H1 (cell line): ENCODE measurements around the gene SYVN1. TPM values are rescaled to one million over a fixed set of nuclear protein-coding genes. Genes with fewer than 3 reads are reported as not detected.

Experiments
- BRCA1 ChIP-seq: IDR thresholded peaks from 2 replicates; pipeline ENCODE4 v1.6.1; 2012; ENCODE audit warnings: low read depth, low read length, improper control_type of control experiment
- CBX8 ChIP-seq: fragments of 300-800, 300-1000 bp; sonication (generic); IDR thresholded peaks from 2 replicates; pipeline ENCODE4 v1.7.1; 2016; ENCODE audit warnings: low read depth, low read length, borderline replicate concordance
- CEBPB ChIP-seq: IDR thresholded peaks from 2 replicates; pipeline ENCODE4 v1.6.1; 2012; ENCODE audit warnings: low read depth, low read length
- CREB1 ChIP-seq: IDR thresholded peaks from 2 replicates; pipeline ENCODE4 v1.6.1; 2012; ENCODE audit warnings: inconsistent platforms
- FOSL1 ChIP-seq: IDR thresholded peaks from 2 replicates; pipeline ENCODE4 v1.6.1; 2011; ENCODE audit warnings: mild to moderate bottlenecking, low read depth, low read length, moderate library complexity; ENCODE audit not compliant: insufficient read depth
- HDAC2 ChIP-seq, 2 experiments: fragments of 300-600 bp in 1 of 2; sonication (generic) in 1 of 2; IDR thresholded peaks; 2 replicates each; pipeline ENCODE4 v1.6.1; 2011 to 2012; ENCODE audit warnings: low read depth in 2 of 2, low read length in 2 of 2, mild to moderate bottlenecking in 2 of 2, moderate library complexity in 2 of 2, borderline replicate concordance in 1 of 2, inconsistent platforms in 1 of 2
- JUND ChIP-seq: IDR thresholded peaks from 2 replicates; pipeline ENCODE4 v1.6.1; 2011; ENCODE audit warnings: mild to moderate bottlenecking, improper control_type of control experiment, low read length
- KDM1A ChIP-seq: fragments of 200-600, 300-600 bp; sonication (generic); IDR thresholded peaks from 2 replicates; pipeline ENCODE4 v1.7.1; 2016; ENCODE audit warnings: mild to moderate bottlenecking, low read length, borderline replicate concordance
- KDM5A ChIP-seq: fragments of 200-600 bp; IDR thresholded peaks from 2 replicates; pipeline ENCODE4 v1.7.1; 2012; ENCODE audit warnings: mild to moderate bottlenecking, low read length, inconsistent platforms, mixed read lengths
- NRF1 ChIP-seq: IDR thresholded peaks from 2 replicates; pipeline ENCODE4 v1.6.1; 2011; ENCODE audit warnings: mild to moderate bottlenecking, low read depth, low read length, improper control_type of control experiment
- RAD21 ChIP-seq, 2 experiments: IDR thresholded peaks in 1 of 2; conservative IDR thresholded peaks in 1 of 2; 2 replicates each; pipeline ENCODE4 v1.6.1; 2011; ENCODE audit warnings: low read depth in 2 of 2, low read length in 2 of 2, improper control_type of control experiment in 1 of 2, inconsistent platforms in 1 of 2, mild to moderate bottlenecking in 1 of 2, moderate library complexity in 1 of 2
- RFX5 ChIP-seq: IDR thresholded peaks from 2 replicates; pipeline ENCODE4 v1.6.1; 2011; ENCODE audit warnings: low read depth, low read length, improper control_type of control experiment, borderline replicate concordance
- RNF2 ChIP-seq: fragments of 200-900, 300-1000 bp; sonication (generic); IDR thresholded peaks from 2 replicates; pipeline ENCODE4 v1.7.1; 2016; ENCODE audit warnings: borderline replicate concordance, low read depth, mild to moderate bottlenecking, antibody characterized with exemption, low read length; ENCODE audit not compliant: poor library complexity, severe bottlenecking; ENCODE audit errors: missing control alignments
- SAP30 ChIP-seq: fragments of 300-600 bp; sonication (generic); IDR thresholded peaks from 2 replicates; pipeline ENCODE4 v1.7.1; 2012; ENCODE audit warnings: low read length, moderate library complexity, mild to moderate bottlenecking, inconsistent platforms; ENCODE audit not compliant: insufficient read depth, insufficient replicate concordance
- SP1 ChIP-seq: IDR thresholded peaks from 2 replicates; pipeline ENCODE4 v1.6.1; 2011; ENCODE audit warnings: low read depth, low read length
- SRF ChIP-seq: IDR thresholded peaks from 2 replicates; pipeline ENCODE4 v1.6.1; 2011; ENCODE audit warnings: mild to moderate bottlenecking, low read depth, low read length, moderate library complexity
- TAF7 ChIP-seq: optimal IDR thresholded peaks from 2 replicates; pipeline ENCODE3; 2011; ENCODE audit warnings: low read depth, mild to moderate bottlenecking, inconsistent platforms, low read length, moderate library complexity, borderline replicate concordance
- TBP ChIP-seq: IDR thresholded peaks from 2 replicates; pipeline ENCODE4 v1.6.1; 2011; ENCODE audit warnings: low read depth, low read length, improper control_type of control experiment
- polyA plus RNA-seq, 7 experiments: library from polyadenylated mRNA; depleted of rRNA in 3 of 7; stranded (reverse) in 5 of 7; unstranded in 2 of 7; fragments of >200 nt in 5 of 7; fragments of 200-250 nt in 2 of 7; gene quantifications; 1 replicate in 5 of 7; 2 replicates in 1 of 7; 4 replicates in 1 of 7; pipeline versions ENCODE4 v1.2.1 to v1.2.3, GENCODE V29; 2011 to 2013; ENCODE audit warnings: missing spikeins in 2 of 7, mixed read lengths in 2 of 7
- total RNA-seq: library from RNA; stranded (reverse); fragmentation: NEBNext Ultra II Directional; extraction: Animal tissue kit (Norgen Biotek cat#: 25700); gene quantifications from 2 replicates; pipeline ENCODE4 v1.2.1, GENCODE V29; 2021
- TF ChIP-seq, protein P1 (sequence below): IDR thresholded peaks from 2 replicates; pipeline ENCODE4 v1.6.1; 2012; ENCODE audit warnings: inconsistent platforms
- TF ChIP-seq, protein P2 (sequence below): IDR thresholded peaks from 2 replicates; pipeline ENCODE4 v1.6.1; 2011; ENCODE audit warnings: low read depth, mild to moderate bottlenecking, low read length; ENCODE audit not compliant: insufficient read depth
- TF ChIP-seq, protein P3 (sequence below): IDR thresholded peaks from 2 replicates; pipeline ENCODE4 v1.6.1; 2012; ENCODE audit warnings: low read length, inconsistent platforms

Gene SYVN1
- total and polyA plus RNA-seq, 2 of the 8 experiments (the other 6 are each of a cell fraction or from before 2014, with no cell fraction given) = 27.8 to 29.4 TPM

DNA sequence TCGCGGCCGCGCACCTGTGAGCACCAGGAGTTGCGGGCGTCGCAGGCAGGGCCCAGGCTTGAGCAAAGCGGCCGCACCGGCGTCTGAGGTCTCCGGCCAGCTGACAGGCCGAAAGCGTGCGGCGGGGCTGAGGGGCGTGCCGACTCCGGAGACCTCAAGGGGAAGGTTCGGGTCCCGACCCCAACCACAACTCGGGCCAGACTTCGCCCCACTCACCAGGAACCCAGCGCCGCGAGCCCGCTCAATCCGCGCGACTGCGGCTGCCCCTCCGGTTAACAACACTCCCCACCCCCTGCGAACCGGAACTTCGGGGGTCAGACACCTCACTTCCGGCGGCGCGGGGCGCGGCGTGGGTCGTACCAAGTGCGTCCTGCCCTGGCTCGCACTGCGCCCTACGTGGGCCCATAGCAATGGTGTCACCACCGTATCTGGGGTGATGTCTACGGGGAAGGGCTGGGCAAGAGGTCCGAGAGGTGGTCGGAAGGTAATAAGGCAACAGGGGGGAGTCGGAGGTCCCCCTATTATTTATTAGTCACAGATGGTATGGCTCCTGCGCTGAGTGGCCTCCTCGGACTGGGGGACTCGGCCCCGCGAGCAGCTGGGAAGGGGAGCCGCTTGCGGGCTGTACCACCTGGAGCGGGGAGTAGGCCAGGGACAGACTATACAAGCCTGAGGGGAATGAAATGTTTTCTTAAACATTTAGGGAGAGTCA is at the start of gene SYVN1 (continued):
- peak; percentile 29; the same call in 1 of the 2 replicates for TF ChIP-seq BRCA1
- peak; percentile 18 for TF ChIP-seq SAP30
- no peak for TF ChIP-seq NRF1
- peak; percentile 79; the same call in 1 of the 2 replicates for TF ChIP-seq CREB1
- TF ChIP-seq, protein P1, sequence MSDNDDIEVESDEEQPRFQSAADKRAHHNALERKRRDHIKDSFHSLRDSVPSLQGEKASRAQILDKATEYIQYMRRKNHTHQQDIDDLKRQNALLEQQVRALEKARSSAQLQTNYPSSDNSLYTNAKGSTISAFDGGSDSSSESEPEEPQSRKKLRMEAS = peak; percentile 27; the same call in 1 of the 2 replicates
- no peak for TF ChIP-seq CBX8
- no peak for TF ChIP-seq RAD21 (IDR thresholded peaks at IDR 0.05 in 1 of 2, conservative IDR thresholded peaks at IDR 0.05 in 1 of 2; ENCODE audit: low read depth in 2 of 2, low read length in 2 of 2)
- TF ChIP-seq, protein P2, sequence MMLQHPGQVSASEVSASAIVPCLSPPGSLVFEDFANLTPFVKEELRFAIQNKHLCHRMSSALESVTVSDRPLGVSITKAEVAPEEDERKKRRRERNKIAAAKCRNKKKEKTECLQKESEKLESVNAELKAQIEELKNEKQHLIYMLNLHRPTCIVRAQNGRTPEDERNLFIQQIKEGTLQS = no peak
- TF ChIP-seq HDAC2 (IDR thresholded peaks at IDR 0.05; ENCODE audit: borderline replicate concordance in 1 of 2, low read depth in 2 of 2, low read length in 2 of 2) = peak in 1 of 2 experiments; percentile 92; a peak in 1 of 4 replicates
- TF ChIP-seq TBP = no peak
- no peak for TF ChIP-seq KDM1A
- TF ChIP-seq RNF2 = no peak
- TF ChIP-seq SRF = no peak
- TF ChIP-seq CEBPB = no peak
- TF ChIP-seq, protein P3, sequence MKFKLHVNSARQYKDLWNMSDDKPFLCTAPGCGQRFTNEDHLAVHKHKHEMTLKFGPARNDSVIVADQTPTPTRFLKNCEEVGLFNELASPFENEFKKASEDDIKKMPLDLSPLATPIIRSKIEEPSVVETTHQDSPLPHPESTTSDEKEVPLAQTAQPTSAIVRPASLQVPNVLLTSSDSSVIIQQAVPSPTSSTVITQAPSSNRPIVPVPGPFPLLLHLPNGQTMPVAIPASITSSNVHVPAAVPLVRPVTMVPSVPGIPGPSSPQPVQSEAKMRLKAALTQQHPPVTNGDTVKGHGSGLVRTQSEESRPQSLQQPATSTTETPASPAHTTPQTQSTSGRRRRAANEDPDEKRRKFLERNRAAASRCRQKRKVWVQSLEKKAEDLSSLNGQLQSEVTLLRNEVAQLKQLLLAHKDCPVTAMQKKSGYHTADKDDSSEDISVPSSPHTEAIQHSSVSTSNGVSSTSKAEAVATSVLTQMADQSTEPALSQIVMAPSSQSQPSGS = 0 out of 2 replicates have a peak, but pooled peaks have one; percentile 27
- no peak for TF ChIP-seq FOSL1
- TF ChIP-seq RFX5 = no peak
- TF ChIP-seq SP1 = no peak
- TF ChIP-seq TAF7 = no peak
- TF ChIP-seq KDM5A = no peak
- peak; percentile 93 for TF ChIP-seq JUND
